HG02870 (cell line): Measurements from ENCODE around the gene FARP2.

Source experiments
- ATAC-seq: cut with Tn5 transposase; IDR thresholded peaks from one replicate; pipeline ENCODE4 v1.9.1; 2021; ENCODE audit warnings: mild to moderate bottlenecking, moderate library complexity; ENCODE audit not compliant: unreplicated experiment

The FARP2 gene

GRCh38 chr2:241479026-241479898, 123.2 kb downstream of the FARP2 start:
- ATAC-seq: no peak

DNA sequence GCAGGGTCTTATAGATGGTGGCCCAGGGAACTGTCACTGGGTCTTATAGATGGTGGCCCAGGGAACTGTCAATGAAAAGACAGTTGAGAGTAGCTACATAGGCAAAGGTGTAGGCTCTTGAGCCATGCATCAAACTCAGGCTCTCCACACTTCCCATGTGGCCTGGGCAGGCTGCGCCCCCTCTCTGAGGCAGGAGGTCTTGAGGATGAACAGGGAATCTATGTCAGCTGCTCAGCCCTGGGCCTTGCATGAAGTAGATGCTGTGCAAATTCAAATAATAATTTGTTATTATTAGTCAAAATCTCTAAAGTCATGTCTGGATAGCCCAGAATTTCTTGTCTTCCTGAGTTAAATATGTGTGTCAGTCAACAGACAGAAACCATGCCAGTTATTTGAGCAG, 125.6 kb downstream of the FARP2 start:
- ATAC-seq: no peak

DNA sequence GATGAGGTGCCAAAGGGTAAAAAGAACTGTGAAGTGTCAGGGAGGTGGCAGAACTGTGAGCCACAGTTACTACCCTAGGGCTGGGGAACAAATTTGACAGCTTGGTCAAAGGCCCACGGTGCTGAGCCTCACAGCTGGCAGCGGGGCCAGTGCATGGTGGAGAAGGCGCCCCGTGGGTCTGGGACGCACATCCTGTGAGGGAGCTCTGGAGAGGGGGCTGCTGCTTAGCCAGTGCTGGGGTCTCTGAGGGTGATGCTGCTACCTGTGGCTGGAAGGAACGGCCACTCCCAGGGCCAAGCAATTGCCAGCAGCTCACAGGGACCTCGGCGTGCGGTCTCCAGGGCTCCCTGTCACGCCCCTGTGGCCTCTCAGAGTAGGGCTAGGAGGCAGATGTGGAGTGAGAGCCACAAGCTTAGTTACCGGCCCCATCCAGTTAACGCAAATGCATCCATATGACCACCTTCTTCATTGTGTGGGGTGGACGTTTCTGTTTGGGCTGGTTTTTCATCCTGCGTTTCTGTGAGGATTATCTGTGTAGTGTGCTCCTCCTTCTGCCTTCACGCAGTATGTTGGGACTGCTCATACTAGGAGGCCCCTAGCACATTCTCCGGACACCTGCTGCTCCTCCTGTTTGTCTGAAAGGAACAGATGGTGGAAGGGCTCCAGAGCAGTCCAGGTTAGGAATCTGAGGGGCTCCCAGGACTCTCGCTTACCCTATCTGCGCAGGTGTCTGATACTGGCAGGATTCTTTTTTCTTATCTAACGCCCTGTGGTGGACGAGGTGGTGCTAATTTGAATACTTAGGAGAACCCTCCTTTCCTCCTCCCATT, 126.3 kb downstream of the FARP2 start:
- no peak for ATAC-seq

DNA sequence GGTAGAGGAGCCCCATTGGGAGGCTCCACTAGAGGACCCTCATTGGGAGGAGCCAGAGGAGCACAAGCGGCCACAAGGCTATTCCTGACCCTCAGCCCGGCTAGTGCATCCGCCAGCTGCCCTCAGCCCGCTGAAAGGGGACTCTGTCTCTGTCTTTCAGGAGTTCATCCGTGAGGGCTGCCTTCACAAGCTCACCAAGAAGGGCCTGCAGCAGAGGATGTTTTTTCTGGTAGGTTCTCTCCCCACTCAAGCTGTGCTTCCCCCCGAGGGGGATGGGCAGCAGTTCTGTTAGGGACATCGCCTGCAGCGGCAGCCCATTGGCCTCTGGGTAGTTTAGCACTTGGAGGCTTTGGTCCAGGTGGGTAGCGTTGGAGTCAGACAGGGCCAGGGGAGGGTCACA, 127.2 kb downstream of the FARP2 start:
- ATAC-seq: no peak

- no peak for ATAC-seq
Observed at GRCh38 chr2:241485172-241485911, 129.3 kb downstream of the FARP2 start.

- ATAC-seq: no peak
Observed at GRCh38 chr2:241489088-241489487, 133.0 kb downstream of the FARP2 start.

DNA sequence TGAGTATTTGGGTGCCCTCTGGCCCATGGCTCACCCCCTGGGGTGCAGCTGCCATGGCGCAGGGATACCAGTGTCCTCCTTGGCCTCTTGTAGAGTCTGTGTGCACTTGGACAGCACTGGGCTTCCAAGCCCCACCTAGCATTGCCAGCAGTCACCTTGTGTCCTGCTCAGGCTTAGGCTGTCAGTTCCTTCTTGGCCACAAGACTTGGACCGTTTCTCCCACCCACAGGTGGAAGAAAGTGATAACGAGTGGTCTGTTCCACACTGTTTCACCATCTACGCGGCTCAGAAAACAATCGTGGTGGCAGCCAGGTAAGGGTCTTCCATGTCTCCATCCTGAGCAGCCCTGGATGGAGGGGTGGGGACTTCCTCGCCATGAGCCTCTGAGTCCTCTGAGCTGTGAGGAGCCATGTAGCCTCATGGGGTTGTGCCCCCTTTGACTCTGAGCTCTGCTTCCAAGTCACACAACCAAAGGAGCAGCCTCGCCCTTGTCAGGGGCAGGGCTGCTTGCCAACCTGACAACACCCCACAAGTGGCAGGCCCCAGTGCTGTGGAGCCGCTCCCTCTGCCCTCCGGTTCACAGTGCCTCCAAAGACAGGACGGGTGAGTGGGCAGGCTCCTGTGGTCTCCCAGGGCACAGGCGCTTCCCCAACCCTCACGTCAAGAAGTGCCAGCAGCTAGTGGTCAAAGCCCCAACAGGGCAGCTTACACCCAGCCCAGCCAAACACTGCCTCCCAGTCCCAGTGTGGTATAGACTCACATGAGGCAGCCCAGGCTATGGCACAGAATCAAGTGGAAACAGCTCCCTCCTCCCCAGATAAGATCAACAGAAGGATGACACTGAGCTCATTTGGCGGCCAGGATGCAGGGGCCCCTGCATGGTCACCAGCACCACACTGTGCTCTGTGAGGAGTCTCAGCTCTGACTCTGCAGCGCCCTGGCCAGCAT, 133.9 kb downstream of the FARP2 start:
- no peak for ATAC-seq

DNA sequence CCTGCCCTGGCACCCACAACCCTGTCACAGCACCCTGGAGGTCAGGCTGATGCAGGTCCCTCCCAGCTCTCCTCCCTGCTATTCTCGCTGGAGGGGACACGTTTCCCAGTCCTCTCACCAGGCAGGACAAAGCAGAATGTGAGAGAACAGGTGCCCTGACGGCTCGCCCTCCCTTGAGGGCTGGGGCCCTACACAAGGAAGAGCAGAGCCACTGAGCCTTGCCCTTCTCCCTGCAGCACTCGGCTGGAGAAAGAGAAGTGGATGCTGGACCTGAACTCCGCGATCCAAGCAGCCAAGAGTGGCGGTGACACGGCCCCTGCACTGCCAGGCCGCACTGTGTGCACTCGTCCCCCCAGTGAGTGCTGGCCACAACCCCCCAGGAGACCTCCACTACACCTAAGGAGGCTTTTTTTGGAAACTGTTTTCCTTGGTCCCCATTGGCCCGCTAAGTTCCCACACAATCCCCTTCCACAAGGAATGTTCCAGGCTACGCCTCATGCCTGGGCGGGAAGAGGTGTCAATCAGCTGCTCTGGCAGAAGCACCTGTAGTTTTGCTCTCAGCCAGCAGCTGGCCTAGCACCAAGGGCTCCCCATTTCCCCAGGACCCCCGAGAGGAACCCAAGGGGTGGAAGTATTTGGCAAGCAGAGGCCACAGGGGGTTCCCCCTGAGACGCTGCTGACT, 134.9 kb downstream of the FARP2 start:
- no peak for ATAC-seq

DNA sequence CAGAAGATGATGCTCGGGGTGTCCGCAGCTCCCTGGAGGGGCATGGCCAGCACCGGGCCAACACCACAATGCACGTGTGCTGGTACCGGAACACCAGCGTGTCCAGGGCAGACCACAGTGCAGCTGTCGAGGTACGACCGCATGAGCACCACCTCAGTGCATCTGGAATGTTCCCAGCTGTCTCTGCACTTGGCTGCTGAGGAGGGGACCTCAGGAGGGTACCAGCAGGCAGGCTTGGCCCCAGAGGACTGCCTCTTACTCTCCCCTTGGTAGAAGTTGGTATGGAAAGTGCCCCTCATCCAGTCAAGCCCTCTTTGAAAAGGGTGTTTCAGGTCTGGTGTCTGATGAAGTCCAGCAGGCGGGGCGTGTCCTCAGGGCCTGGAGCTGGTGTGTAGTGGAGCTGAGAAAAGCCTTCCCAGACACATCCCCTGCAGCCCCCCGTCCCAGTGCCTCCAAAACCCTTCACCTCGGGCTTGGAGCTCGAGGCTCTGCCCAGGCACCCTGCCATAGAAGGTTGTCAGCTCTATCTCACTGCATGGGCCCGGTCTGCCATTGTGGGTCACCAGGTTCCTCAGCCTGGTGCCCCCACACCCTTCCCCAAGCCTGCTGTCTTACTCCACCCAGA, 135.6 kb downstream of the FARP2 start:
- ATAC-seq: no peak

GRCh38 chr2:241492174-241492565, 136.1 kb downstream of the FARP2 start:
- ATAC-seq: no peak

- no peak for ATAC-seq
Observed at GRCh38 chr2:241493092-241493491, 137.0 kb downstream of the FARP2 start.

DNA sequence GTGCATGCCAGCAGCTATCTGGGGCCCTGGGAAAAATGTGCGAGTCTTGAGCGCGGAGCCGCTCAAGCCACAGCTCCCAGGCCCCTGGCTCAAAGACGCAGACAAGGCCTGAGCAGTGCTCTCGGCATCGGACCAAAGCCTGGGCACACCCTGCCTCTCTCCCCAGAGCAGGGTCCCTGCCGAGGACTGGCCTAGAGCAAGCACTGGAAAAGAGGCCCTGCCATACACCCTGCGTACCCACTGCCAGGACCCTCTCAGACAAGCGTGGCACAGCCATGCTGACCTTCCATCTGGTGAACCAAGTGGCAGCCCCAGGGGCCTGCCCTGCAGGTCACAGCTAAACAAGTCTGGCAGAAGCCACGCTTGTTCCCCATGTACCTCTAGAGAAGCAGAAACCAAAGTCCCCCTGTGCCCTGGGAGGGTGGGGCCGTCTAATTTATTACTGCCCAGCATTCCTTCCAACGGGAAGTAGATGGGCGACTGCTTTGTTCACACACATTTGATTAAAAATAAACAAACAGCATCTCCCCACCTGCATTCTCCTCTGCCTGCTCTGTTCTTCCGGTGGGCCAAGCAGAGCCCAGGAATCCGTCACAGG, 138.3 kb downstream of the FARP2 start:
- no peak for ATAC-seq

DNA sequence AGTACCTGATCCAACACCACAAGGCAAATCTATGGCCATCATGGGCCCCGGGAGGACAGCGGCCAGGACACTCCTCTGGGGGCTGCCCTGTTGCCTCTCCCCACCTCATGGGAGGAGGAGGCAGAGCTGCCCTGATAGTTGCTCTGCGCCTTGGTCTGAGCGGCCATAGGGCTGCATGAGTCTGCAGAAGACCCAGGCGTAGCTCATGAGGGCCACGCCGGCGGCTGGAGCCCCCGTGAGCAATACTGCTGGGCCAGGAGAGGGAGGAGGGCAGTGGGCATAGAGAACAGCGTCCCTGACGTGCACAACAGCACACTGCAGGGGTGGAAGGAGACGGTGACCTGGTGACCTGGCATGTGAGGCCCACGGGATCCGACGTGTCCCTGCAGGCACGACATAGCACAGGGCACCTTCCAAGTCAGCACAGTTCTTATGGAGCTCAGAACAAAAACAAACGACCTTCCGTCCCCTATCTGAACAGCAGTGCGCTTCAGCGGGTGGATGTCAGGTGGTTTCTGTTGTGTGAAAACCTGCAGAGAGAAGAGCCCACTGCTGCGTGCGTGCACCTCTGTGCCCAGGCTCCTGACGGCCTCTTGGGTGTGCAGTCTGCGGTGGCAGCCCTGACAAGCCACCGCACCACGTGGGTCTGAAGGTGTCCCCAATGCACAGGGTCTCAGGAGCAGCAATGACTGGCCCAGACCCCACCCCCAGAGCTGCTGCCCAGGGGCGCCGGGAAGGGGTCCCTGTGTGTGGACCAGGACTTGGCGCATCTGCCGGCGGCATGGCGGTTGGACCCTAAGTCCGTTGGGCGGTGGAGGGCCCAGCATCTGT, 139.3 kb downstream of the FARP2 start:
- ATAC-seq: no peak

GRCh38 chr2:241496003-241496707, 140.1 kb downstream of the FARP2 start:
- no peak for ATAC-seq

- ATAC-seq: no peak
Observed at GRCh38 chr2:241496904-241497877, 141.1 kb downstream of the FARP2 start.
